Skeletal muscle satellite cell (primary cell): ENCODE results near the gene RSPRY1.

Experiments
- H3K27me3 ChIP-seq: 2 replicates; pipeline ENCODE4 v1.7.0; 2013; ENCODE audit warnings: low read length; ENCODE audit not compliant: control insufficient read depth, insufficient read depth
- H3K36me3 ChIP-seq: 2 replicates; pipeline ENCODE4 v1.7.0; 2013; ENCODE audit warnings: mild to moderate bottlenecking, control low read depth, low read length; ENCODE audit not compliant: insufficient read depth
- H3K4me1 ChIP-seq: 2 replicates; pipeline ENCODE4 v1.7.0; 2013; ENCODE audit warnings: low read length; ENCODE audit not compliant: control insufficient read depth, insufficient read depth
- H3K4me2 ChIP-seq: 2 replicates; pipeline ENCODE4 v1.7.0; 2013; ENCODE audit warnings: mild to moderate bottlenecking, low read length
- H3K4me3 ChIP-seq: 2 replicates; pipeline ENCODE4 v1.7.0; 2013; ENCODE audit warnings: low read length
- H3K9ac ChIP-seq: 2 replicates; pipeline ENCODE4 v1.7.0; 2013; ENCODE audit warnings: mild to moderate bottlenecking, low read depth, low read length, moderate library complexity
- H3K9me3 ChIP-seq: replicated peaks from 2 replicates; pipeline ENCODE4 v1.7.0; 2013; ENCODE audit warnings: mild to moderate bottlenecking, control low read depth, low read length

RSPRY1 gene

DNA sequence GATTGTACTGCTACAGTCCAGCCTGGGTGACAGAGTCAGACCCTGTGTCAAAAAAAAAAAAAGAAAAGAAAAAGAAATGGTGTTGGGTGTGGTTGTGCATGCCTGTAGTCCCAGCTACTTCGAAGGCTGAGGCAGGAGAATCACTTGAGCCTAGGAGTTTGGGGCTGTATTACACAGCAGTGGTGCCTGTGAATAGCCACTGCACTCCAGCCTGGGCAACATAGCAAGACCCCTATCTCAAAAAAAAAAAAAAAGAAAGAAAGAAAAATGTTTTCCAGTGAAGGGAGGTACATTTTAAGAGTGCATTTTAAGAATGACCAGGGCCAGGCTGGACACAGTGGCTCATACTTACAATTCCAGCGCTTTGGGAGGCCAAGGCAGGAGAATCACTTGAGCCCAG lies 65.2 kb downstream of the RSPRY1 start:
- Histone ChIP-seq H3K9me3 (no peaks in the 10 kb centered on the region), H3K4me3 (no peak overlapping the region), H3K36me3 (peaks cover 55% of the 10 kb centered on the region), H3K9ac (no peak overlapping the region), H3K4me2 (no peak overlapping the region), H3K27me3 (no peaks in the 10 kb centered on the region), H3K4me1 (peaks cover under 1% of the 10 kb centered on the region)

GRCh38 chr16:57252148-57252721 lies 66.1 kb downstream of the RSPRY1 start:
- Histone ChIP-seq H3K4me1 (no peaks in the 10 kb centered on the region), H3K4me3 (no peak overlapping the region), H3K27me3 (no peaks in the 10 kb centered on the region), H3K9me3 (no peaks in the 10 kb centered on the region), H3K4me2 (no peak overlapping the region), H3K9ac (no peak overlapping the region), H3K36me3 (peaks cover 49% of the 10 kb centered on the region)

DNA sequence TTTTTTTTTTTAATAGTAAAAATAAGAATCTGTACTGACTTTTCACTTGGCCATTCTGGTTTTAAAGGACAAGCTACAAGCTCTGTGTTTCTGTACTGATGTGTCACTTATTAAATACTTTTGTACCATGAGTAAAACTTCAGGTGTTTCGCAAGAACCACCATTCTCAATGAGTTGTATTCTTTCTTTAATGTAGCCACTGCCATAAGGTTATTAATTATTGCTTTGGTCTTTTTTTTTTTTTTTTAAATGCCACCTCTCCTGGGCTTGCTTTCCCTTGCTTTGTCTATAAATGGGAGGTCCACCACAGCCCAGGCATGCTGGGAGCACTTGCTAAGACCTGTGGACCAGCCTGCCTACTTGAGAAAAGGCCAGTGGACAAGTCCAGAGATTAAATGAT lies 67.3 kb downstream of the RSPRY1 start:
- Histone ChIP-seq H3K4me3 (no peak overlapping the region), H3K9me3 (no peaks in the 10 kb centered on the region), H3K27me3 (no peaks in the 10 kb centered on the region), H3K4me2 (no peak overlapping the region), H3K36me3 (peaks cover 42% of the 10 kb centered on the region), H3K9ac (no peak overlapping the region), H3K4me1 (no peaks in the 10 kb centered on the region)

DNA sequence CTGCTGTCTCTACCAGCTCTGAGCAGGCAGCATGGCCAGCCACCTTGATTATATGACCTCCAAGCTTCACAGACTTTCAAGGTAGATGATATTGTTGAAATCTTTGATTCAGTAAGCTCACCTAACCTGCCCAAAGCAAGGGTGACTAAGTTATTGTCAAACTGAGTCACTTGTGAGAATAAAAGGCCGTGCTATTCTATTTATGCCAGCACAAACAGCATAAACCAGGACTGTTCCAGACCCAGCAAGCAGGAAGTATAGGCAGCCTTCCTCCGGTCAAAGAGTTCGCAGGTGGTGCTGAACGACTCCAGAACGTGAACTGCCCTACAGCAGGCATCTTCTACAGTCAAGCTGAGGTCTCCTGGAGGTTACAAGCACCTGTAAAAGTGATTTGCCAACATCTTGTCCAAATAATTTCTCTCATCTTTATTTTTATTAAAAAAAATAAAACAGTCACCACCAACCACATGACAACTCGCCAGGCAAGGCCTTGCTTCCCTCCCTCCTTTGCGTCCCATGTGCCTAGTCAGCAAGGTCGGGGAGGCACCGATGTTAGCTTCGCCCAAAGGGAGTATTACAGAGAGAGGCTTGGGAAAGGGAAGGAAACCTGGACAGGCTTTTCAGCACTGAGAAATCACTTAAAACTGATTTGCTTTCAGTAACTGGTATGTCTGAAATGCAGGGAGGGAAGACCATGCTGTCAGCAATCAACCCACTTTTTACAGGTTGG lies 69.7 kb downstream of the RSPRY1 start:
- no peak overlapping the region for H3K9ac ChIP-seq
- no peak overlapping the region for H3K4me3 ChIP-seq
- no peaks in the 10 kb centered on the region for H3K27me3 ChIP-seq
- no peaks in the 10 kb centered on the region for H3K9me3 ChIP-seq
- peaks cover 9% of the 10 kb centered on the region for H3K4me1 ChIP-seq
- H3K36me3 ChIP-seq, result peaks cover 23% of the 10 kb centered on the region
- H3K4me2 ChIP-seq, result no peak overlapping the region

DNA sequence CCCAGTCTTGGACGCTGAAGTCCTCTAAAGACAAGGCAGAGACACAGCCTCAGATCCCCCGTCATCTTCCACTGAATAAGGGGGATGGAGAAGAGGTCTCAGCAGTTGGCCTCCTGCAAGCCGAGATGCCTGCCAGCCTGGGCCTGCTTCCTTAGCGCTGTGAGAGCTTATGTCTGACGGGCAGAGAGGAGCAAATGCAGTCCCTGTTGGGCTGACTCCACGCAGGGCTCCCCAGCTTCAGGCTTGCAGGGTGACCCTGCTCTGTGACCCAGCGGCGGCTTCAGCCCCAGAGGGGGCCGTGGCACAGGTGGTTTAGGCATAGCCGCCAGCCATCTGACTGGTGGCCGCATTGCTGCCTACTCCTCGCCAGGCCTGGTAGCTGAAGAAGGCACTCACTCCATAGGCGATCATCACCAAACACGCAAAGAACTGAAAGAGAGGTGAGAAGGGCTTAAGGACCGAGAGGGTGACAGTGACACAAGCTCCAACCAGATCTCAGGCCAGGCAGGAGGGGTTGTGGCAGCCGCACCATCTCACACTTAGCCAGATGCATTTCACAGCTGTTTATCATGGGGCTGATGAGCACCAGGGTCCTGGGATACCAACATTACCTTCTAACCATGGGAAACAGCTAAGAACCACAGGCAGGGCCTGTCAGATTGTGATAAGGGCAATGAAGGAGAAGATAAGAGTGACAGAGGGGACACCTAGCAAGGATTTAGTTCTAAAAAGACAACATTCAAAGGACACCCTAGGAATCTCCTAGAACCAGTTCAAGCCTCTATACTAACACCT lies 70.7 kb downstream of the RSPRY1 start:
- no peaks in the 10 kb centered on the region for H3K27me3 ChIP-seq
- H3K9ac ChIP-seq, result no peak overlapping the region
- H3K36me3 ChIP-seq, result peaks cover 17% of the 10 kb centered on the region
- H3K4me2 ChIP-seq, result no peak overlapping the region
- H3K4me1 ChIP-seq, result peaks cover 9% of the 10 kb centered on the region
- H3K4me3 ChIP-seq, result no peak overlapping the region
- H3K9me3 ChIP-seq, result no peaks in the 10 kb centered on the region

DNA sequence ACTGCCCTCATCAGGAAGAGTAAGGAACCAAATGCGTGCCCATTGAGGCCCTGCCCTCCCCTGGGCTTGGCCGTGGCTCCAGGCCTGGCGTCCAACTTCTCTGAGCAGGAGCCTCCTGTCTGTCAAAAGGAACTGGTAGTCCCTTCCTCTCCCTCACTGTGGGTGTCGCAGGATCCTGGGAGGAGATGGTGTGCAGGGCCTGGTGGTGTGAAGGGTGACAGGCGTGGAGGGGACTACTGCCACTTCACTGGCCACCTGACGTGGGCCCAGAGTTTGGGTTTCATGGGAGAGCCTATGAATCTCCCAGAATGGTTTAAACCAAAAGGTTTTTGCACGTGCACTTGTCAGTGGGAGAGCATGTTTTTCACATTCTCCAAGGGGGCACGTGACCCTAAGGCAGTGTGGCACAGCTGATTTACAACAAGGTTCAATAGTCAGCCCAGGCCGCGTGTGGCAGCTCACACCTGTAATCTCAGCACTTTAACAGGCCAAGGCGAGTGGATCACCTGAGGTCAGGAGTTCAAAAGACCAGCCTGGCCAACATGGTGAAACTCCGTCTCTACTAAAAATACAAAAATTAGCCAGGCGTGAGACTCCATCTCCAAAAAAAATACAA lies 71.4 kb downstream of the RSPRY1 start:
- Histone ChIP-seq H3K4me3 (no peak overlapping the region), H3K4me2 (no peak overlapping the region), H3K9ac (no peak overlapping the region), H3K36me3 (peaks cover 9% of the 10 kb centered on the region), H3K27me3 (no peaks in the 10 kb centered on the region), H3K9me3 (no peaks in the 10 kb centered on the region), H3K4me1 (peaks cover 9% of the 10 kb centered on the region)

- no peak overlapping the region for H3K9ac ChIP-seq
- no peak overlapping the region for H3K4me2 ChIP-seq
- peaks cover 9% of the 10 kb centered on the region for H3K4me1 ChIP-seq
- no peaks in the 10 kb centered on the region for H3K9me3 ChIP-seq
- no peaks in the 10 kb centered on the region for H3K27me3 ChIP-seq
- no peak overlapping the region for H3K4me3 ChIP-seq
- peaks cover 3% of the 10 kb centered on the region for H3K36me3 ChIP-seq
Measured at GRCh38 chr16:57258226-57258909, 72.2 kb downstream of the RSPRY1 start.

DNA sequence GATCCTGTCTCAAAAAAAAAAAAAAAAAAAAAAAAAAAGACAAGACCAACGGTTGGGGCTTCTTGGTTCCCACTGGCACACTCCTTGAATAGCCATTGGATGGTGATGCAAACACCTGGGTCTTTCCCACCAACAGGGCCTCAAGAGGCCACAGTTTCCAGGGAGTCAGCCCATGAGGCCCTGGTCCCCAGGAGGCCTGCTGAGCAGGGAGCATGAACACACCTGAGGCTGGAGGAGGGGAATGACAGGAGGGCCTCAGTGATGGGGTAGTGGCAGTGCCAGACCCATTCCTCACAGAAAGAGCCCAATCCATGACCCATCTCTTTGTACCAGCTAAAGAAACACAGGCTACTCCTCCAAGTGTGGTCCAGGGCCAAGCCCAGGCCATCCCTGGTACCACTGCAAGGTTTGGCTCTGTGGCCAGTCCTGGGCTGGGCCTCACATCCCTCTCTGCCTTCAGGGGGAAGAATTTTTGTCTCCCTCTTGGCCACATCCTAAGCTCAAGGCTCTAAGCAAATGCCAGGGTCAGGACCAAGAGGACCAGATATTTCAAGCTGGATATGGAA lies 72.9 kb downstream of the RSPRY1 start:
- Histone ChIP-seq H3K4me3 (no peak overlapping the region), H3K27me3 (no peaks in the 10 kb centered on the region), H3K4me2 (no peak overlapping the region), H3K9me3 (no peaks in the 10 kb centered on the region), H3K36me3 (no peaks in the 10 kb centered on the region), H3K4me1 (peaks cover 9% of the 10 kb centered on the region), H3K9ac (no peak overlapping the region)

GRCh38 chr16:57260294-57260929 lies 74.3 kb downstream of the RSPRY1 start:
- H3K9ac ChIP-seq, result no peak overlapping the region
- H3K4me1 ChIP-seq, result peaks cover 9% of the 10 kb centered on the region

GRCh38 chr16:57261806-57262205 lies 75.7 kb downstream of the RSPRY1 start:
- H3K4me1 ChIP-seq, result peaks cover 14% of the 10 kb centered on the region
- H3K4me3 ChIP-seq, result no peak overlapping the region
- H3K9ac ChIP-seq, result no peak overlapping the region
- no peaks in the 10 kb centered on the region for H3K36me3 ChIP-seq
- no peaks in the 10 kb centered on the region for H3K27me3 ChIP-seq
- H3K9me3 ChIP-seq, result no peaks in the 10 kb centered on the region
- H3K4me2 ChIP-seq, result no peak overlapping the region

More at GRCh38 chr16:57260294-57260929, 74.3 kb downstream of the RSPRY1 start:
- Histone ChIP-seq H3K4me2 (peak overlapping the region; percentile 72), H3K4me3 (no peak overlapping the region), H3K27me3 (no peaks in the 10 kb centered on the region), H3K36me3 (no peaks in the 10 kb centered on the region), H3K9me3 (no peaks in the 10 kb centered on the region)
